ENCODE results near the gene ADARB1. TPM values are rescaled to one million over a fixed set of nuclear protein-coding genes. Genes with fewer than 3 reads are reported as not detected.

The ADARB1 gene
- polyA plus RNA-seq, 1 experiment: 25.3 TPM

DNA sequence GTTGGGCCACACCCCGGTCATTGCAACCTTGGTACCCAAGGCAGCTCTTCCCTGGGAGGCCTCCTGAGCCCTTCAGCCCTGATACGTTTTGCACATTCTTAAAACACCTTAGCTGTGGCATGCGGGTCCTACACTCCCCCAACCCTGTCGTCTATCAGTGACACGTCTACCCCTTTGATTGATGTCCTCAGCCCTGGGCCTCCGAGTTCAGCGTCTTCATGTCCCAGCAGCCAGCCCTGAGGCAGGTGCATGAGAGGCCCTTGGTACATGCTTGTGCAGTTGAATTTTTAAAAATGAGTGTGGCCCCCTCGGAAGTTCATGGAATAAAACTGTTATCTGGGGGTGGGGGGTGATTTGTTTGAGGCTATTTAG lies 38.9 kb upstream of the ADARB1 start:
- H3K4me3 ChIP-seq (ENCODE audit: low read depth, low read length): no peak overlapping the region
- no peak for DNase-seq (ENCODE audit: low read depth, low spot score)
- no peak overlapping the region for H3K27ac ChIP-seq (ENCODE audit: low read depth, low read length)
- CTCF ChIA-PET: no interaction called here
- POLR2A ChIA-PET: no interaction called here
- peaks cover 35% of the 10 kb centered on the region for H3K9me3 ChIP-seq (ENCODE audit: control insufficient read depth, insufficient read depth, low read length)
- TF ChIP-seq CTCF (IDR thresholded peaks at IDR 0.05; ENCODE audit: low read depth, low read length): no peak
- no peaks in the 10 kb centered on the region for H3K27me3 ChIP-seq (ENCODE audit: control insufficient read depth, insufficient read depth, low read length)

DNA sequence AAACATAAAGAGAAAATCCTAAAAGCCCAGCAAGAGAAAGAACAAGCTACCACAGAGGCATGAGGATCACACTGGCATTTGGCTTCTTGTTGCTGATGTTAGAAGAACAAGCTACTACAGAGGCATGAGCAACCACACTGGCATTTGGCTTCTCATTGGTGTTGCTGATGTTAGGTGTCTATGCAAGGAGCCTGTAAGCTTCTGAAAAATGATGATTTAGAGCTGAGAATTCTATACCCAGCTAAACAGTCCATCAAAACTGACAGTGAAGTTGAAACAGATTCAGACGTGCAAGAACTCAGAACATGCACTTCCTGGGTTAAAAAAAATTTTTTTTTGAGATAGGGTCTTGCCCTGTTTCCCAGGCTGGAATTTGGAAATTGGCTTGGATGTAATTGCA lies 37.8 kb upstream of the ADARB1 start:
- no peak overlapping the region for H3K27ac ChIP-seq (ENCODE audit: low read depth, low read length)
- H3K9me3 ChIP-seq (ENCODE audit: control insufficient read depth, insufficient read depth, low read length): peaks cover 35% of the 10 kb centered on the region
- no peak for TF ChIP-seq CTCF (IDR thresholded peaks at IDR 0.05; ENCODE audit: low read depth, low read length)
- no peak overlapping the region for H3K4me3 ChIP-seq (ENCODE audit: low read depth, low read length)
- no peaks in the 10 kb centered on the region for H3K27me3 ChIP-seq (ENCODE audit: control insufficient read depth, insufficient read depth, low read length)
- CTCF ChIA-PET: no interaction called here
- POLR2A ChIA-PET: interaction anchor here (1.0 kb wide), 1 partner anchor 14 kb away, joined by 3 read pairs; no protein-coding TSS in a partner anchor
- DNase-seq (ENCODE audit: low read depth, low spot score): no peak

- no peak overlapping the region for H3K27ac ChIP-seq (ENCODE audit: low read depth, low read length)
- H3K9me3 ChIP-seq (ENCODE audit: control insufficient read depth, insufficient read depth, low read length): peaks cover 35% of the 10 kb centered on the region
- no peak for DNase-seq (ENCODE audit: low read depth, low spot score)
- POLR2A ChIA-PET: no interaction called here
- H3K27me3 ChIP-seq (ENCODE audit: control insufficient read depth, insufficient read depth, low read length): no peaks in the 10 kb centered on the region
- H3K4me3 ChIP-seq (ENCODE audit: low read depth, low read length): no peak overlapping the region
- no peak for TF ChIP-seq CTCF (IDR thresholded peaks at IDR 0.05; ENCODE audit: low read depth, low read length)
- CTCF ChIA-PET: no interaction called here
Measured at GRCh38 chr21:45037986-45038385, 36.4 kb upstream of the ADARB1 start.

- TF ChIP-seq CTCF (IDR thresholded peaks at IDR 0.05; ENCODE audit: low read depth, low read length): no peak
- CTCF ChIA-PET: no interaction called here
- Histone ChIP-seq H3K27ac (ENCODE audit: low read depth, low read length) (no peak overlapping the region), H3K4me3 (ENCODE audit: low read depth, low read length) (no peak overlapping the region), H3K9me3 (ENCODE audit: control insufficient read depth, insufficient read depth, low read length) (peaks cover 35% of the 10 kb centered on the region), H3K27me3 (ENCODE audit: control insufficient read depth, insufficient read depth, low read length) (no peaks in the 10 kb centered on the region)
- DNase-seq (ENCODE audit: low read depth, low spot score): no peak
- POLR2A ChIA-PET: no interaction called here
Measured at GRCh38 chr21:45039317-45040156, 34.8 kb upstream of the ADARB1 start.

DNA sequence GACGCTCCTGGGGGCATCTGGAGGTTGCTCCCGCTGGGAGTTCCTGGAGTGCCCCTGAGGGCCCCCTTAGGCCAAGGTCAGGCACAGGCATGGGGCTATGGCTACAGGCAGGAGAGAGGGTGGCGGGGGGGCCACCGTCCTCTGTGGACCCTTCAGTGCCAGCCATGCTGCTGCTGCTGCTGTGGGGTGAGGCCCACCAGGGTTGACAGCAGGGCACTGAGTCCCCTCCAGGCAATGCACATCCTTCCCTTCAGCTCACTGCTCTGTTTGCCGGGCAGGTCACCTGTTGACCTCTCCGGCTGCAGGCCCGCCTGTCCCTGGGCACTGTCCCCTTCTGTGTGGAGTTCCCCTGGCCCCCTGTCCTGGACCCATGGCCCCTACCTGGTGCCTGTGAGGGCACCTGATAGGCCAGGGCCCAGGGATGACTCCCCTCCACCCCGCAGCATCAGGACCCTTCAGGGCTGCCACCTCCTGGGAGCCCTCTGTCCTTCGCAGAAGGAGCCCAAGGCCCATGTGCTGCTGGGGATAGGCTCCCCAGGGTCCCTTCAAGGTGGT lies 34.1 kb upstream of the ADARB1 start:
- H3K27ac ChIP-seq (ENCODE audit: low read depth, low read length): no peak overlapping the region
- H3K27me3 ChIP-seq (ENCODE audit: control insufficient read depth, insufficient read depth, low read length): no peaks in the 10 kb centered on the region
- ChIA-PET POLR2A (no interaction called here), CTCF (interaction anchor here (0.9 kb wide), 1 partner anchor 90 kb away, joined by 5 read pairs; no protein-coding TSS in a partner anchor)
- no peak overlapping the region for H3K4me3 ChIP-seq (ENCODE audit: low read depth, low read length)
- no peak for DNase-seq (ENCODE audit: low read depth, low spot score)
- TF ChIP-seq CTCF (IDR thresholded peaks at IDR 0.05; ENCODE audit: low read depth, low read length): no peak
- H3K9me3 ChIP-seq (ENCODE audit: control insufficient read depth, insufficient read depth, low read length): peaks cover 28% of the 10 kb centered on the region

Measured in AG04450 (cell line).